GM12892 (cell line): ENCODE measurements around the gene ATP6V0E1.

Source experiments
- POLR2A ChIP-seq: IDR thresholded peaks from 2 replicates; pipeline ENCODE4 v1.6.1; 2011; ENCODE audit warnings: low read depth, low read length, control low read depth
- TAF1 ChIP-seq: IDR thresholded peaks from 2 replicates; pipeline ENCODE4 v1.6.1; 2011; ENCODE audit warnings: low read depth, mild to moderate bottlenecking, control low read depth, low read length, borderline replicate concordance

DNA sequence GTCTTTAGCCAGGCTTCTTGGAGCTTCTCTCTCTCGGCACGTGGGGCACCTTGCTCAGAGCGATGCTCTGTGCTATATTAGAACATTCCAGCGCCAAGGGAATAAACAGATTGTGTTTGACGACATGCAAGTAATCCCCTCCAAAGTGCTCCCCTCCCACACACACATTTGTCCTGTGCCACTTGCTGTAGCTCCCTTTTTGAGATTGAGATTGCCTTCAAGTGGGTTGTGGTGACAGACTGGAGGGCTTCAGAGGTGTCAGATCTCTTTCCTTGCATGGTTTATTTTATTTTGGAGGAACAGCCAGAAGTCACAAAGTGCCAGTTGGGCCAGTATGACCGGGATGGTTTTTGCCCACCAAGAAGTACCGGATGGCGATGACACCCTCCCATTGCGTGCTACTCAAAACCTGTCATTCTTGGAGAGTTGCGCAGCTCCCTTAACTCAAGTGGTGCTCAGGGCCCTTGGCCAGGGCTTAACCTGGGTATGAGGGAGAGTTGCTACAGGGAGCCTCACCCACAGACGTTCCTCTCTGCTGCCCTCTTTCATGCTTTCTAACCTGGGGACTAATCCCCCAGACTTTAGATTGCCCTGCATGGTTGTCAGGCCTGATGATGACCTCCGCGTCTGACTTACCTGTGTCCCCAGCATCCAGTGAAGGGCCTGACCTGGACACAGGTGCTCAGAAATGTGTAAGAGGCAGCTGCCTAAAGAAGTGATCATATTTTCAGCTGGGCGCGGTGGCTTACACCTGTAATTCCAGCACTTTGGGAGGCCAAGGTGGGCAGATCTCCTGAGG is 43.1 kb upstream of the ATP6V0E1 start:
- TF ChIP-seq POLR2A (no peak), TAF1 (no peak)
